A549 treated with Mapracorat at 1 μM for 4 hours (cell line): ENCODE results near the gene P2RY6. TPM values are rescaled to one million over a fixed set of nuclear protein-coding genes. Genes with fewer than 3 reads are reported as not detected.

ENCODE experiments used
- total RNA-seq: library from RNA; stranded (reverse); fragments of 200-300 nt; extraction: Qiagen RNA extraction; gene quantifications from 5 replicates; pipeline ENCODE4 v1.2.3, GENCODE V29; 2022

The P2RY6 gene, protein sequence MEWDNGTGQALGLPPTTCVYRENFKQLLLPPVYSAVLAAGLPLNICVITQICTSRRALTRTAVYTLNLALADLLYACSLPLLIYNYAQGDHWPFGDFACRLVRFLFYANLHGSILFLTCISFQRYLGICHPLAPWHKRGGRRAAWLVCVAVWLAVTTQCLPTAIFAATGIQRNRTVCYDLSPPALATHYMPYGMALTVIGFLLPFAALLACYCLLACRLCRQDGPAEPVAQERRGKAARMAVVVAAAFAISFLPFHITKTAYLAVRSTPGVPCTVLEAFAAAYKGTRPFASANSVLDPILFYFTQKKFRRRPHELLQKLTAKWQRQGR
- 3.8 to 7.6 TPM (median 6.2 TPM) in 5 replicates for total RNA-seq

DNA sequence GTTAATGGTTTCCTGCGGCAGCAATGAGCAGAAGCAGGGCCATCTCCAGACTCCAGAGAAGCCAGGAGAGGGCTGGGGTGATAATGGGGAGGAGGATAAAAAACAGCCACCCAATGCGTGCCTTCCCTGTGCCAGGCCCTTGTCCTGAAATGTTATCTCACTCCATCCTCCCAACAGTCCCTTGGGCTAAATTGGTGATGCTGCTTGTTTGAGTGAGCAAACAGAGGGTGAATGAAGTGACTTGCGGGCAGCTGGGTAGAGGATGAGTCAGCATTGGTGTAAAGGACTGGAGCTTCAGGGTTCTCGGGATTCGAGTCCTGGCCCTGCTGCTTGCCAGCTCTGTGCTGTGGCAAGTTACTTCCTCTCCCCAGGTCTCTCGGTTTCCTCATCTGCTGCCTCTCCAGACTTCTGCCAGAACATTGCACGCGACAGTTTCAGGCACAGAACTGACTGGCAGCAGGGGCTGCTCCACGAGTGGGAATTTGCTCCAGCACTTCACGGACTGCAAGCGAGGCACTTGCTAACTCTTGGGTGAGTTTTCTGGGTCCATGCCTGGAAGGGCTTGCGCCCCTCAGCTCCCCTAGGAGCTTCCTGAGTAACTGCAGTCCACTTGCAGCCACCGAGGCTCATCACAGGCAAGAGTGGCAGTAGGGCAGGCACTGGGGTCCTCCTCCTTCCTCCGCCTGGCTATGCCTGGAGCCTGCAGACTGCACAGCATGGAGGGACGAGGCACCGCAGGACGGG is at the start of gene P2RY6:
Gene P2RY6 (plus strand): TSS at position 403 of the 744 bp plus-strand sequence. CDS start 24,181 bp downstream, outside the sequence.

GRCh38 chr11:73308003-73308960 is 36.1 kb downstream of the P2RY6 start, which contains the start of gene ARHGEF17:
Gene ARHGEF17 (plus strand): TSS chr11:73308276. CDS start chr11:73308639, 363 bp downstream.

Other genes with a start within 250 kb of the P2RY6 start
- 8.4 to 13.0 TPM (median 9.9 TPM) in 5 replicates for gene FCHSD2, start 130.0 kb upstream of the P2RY6 start, total RNA-seq
- 8.6 to 13.0 TPM (median 11.6 TPM) in 5 replicates for gene P2RY2, start 54.1 kb upstream of the P2RY6 start, total RNA-seq
- gene ARHGEF17, start 35.9 kb downstream of the P2RY6 start, total RNA-seq = 9.2 to 14.6 TPM (median 11.7 TPM) in 5 replicates
- 5.8 to 9.0 TPM (median 8.0 TPM) in 5 replicates for gene RELT, start 104.1 kb downstream of the P2RY6 start, total RNA-seq